Spleen (tissue), 7 donors: ENCODE measurements around the gene IL25.

Source experiments
- CTCF ChIP-seq, 11 experiments: fragments of 200-600 bp in 7 of 11; fragments of 450-650 bp in 4 of 11; sonication (generic) in 4 of 11; IDR thresholded peaks in 8 of 11; conservative IDR thresholded peaks in 3 of 11; 1 replicate in 7 of 11; 2 replicates in 4 of 11; pipeline versions ENCODE4 v1.4.0 to v1.8.0; 2016 to 2021; ENCODE audit warnings: antibody characterized with exemption in 11 of 11, inconsistent platforms in 4 of 11, mild to moderate bottlenecking in 1 of 11
- POLR2A ChIP-seq, 3 donors: fragments of 450-650 bp; IDR thresholded peaks; one replicate each; pipeline ENCODE4 v1.5.1; 2017; ENCODE audit warnings: antibody characterized with exemption in 3 of 3, mild to moderate bottlenecking in 1 of 3
- donor health status: DM: no; HTN: no; CAD: no; lungs with moderate emphysema.
- donor health status: DM: no; HTN: no; CAD: no.
- donor health status: DM: no; HTN: no; CAD: no.

GRCh38 chr14:23377198-23377550 is 4.6 kb downstream of the IL25 start:
- TF ChIP-seq CTCF (IDR thresholded peaks at IDR 0.05 in 8 of 11, conservative IDR thresholded peaks at IDR 0.05 in 3 of 11) (no peak), POLR2A (IDR thresholded peaks at IDR 0.05) (no peak)
